Urinary bladder (tissue), 4 donors: ENCODE data around the gene BTG4. TPM values are rescaled to one million over a fixed set of nuclear protein-coding genes. Genes with fewer than 3 reads are reported as not detected.

Experiments
- DNase-seq: peaks from one replicate; pipeline ENCODE4 v3.0.0-alpha.2; 2015; ENCODE audit errors: extremely low spot score
- H3K27ac ChIP-seq: one replicate; pipeline ENCODE4 v1.5.1; 2013; ENCODE audit warnings: low read depth, mild to moderate bottlenecking, moderate library complexity
- H3K36me3 ChIP-seq: one replicate; pipeline ENCODE4 v1.6.1; 2013; ENCODE audit warnings: mild to moderate bottlenecking, moderate library complexity; ENCODE audit not compliant: insufficient read depth
- H3K4me1 ChIP-seq: one replicate; pipeline ENCODE4 v1.6.1; 2013; ENCODE audit warnings: mild to moderate bottlenecking, moderate library complexity; ENCODE audit not compliant: insufficient read depth
- H3K4me3 ChIP-seq: one replicate; pipeline ENCODE4 v1.5.1; 2013; ENCODE audit warnings: low read depth, low read length
- WGBS: extraction: QIAGEN DNeasy Blood & Tissue Kit; methylation state at CpG from one replicate; pipeline ENCODE4 v1.1.7; 2013; 5-methylcytosine and 5-hydroxymethylcytosine counted together
- polyA plus RNA-seq: library from polyadenylated mRNA; stranded (reverse); fragments of 200-250 nt; gene quantifications from one replicate; pipeline ENCODE4 v1.2.3, GENCODE V29; 2013
- total RNA-seq: library from RNA; depleted of rRNA; stranded (reverse); fragments of >200 nt; gene quantifications from one replicate; pipeline ENCODE4 v1.2.3, GENCODE V29; 2014
- donor health status: healthy with polysubstance abuse.
- donor health status: healthy.

Gene BTG4
- total and polyA plus RNA-seq, 2 donors: not detected

DNA sequence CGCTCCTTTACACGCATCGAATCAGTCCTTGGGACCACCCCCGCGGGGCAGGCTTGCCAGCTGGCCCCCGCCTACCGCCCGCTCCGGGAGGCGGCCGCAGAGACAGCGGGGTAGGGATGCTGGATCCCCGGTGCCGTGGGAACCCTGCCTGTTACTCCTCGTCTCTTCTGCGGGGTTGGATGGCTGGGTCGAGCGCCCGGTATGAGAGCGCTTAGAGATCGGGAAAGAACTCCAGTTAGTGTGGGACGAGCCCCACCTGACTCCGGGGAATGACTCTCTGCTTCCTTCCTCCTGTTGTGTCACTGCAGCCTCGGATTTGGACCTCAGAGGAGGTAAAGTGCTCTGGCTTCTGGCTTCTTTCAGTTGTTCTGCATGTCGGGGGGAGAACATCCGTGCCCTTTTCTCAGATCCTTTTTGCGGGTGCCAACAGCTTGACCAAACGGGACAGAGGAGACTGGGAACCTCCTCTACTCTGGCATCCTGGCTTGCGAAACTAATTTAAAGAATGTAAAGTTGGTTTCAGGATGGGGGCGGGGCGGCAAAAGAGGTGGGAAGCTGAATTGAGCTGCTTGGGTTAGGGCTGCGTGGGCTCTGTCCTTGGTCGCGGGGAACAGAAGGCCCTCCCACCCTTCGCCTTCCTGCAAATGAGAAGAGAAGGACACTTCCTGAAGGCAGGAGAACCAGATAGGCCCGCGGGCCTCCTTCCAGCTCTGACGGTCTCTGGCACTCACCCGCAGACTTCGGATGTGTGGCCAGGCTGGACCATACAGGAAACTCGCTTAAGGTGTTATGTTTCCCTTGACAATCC, 29.3 kb upstream of the BTG4 start:
- H3K4me1 ChIP-seq: no peaks in the 10 kb centered on the region
- no peaks in the 10 kb centered on the region for H3K36me3 ChIP-seq
- DNase-seq: no peak
- peak overlapping the region; percentile 28 for H3K27ac ChIP-seq
- 10% methylated on average over 41 of the region's 41 CpGs for WGBS
- H3K4me3 ChIP-seq: peak overlapping the region; percentile 45

DNA sequence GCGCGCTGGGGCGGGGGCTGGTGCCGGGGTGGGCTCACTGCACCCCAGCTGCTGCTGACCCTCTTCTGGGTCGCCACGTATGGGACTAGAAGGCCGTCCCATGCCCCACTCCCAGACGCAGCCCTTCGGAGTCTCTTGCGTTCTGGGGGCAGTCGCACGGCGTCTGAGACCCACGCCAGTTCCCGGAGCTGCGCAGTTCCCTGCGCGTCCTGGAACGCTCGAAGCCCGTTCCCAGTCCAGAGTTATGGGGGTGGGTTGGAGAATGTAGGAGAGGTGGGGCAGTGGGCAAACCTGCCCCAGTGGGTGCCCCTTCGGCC, 28.7 kb upstream of the BTG4 start:
- DNase-seq: no peak
- under 1% methylated on average over 22 of the region's 22 CpGs for WGBS
- Histone ChIP-seq H3K4me3 (peak overlapping the region; percentile 45), H3K36me3 (no peaks in the 10 kb centered on the region), H3K4me1 (no peaks in the 10 kb centered on the region), H3K27ac (no peak overlapping the region)

DNA sequence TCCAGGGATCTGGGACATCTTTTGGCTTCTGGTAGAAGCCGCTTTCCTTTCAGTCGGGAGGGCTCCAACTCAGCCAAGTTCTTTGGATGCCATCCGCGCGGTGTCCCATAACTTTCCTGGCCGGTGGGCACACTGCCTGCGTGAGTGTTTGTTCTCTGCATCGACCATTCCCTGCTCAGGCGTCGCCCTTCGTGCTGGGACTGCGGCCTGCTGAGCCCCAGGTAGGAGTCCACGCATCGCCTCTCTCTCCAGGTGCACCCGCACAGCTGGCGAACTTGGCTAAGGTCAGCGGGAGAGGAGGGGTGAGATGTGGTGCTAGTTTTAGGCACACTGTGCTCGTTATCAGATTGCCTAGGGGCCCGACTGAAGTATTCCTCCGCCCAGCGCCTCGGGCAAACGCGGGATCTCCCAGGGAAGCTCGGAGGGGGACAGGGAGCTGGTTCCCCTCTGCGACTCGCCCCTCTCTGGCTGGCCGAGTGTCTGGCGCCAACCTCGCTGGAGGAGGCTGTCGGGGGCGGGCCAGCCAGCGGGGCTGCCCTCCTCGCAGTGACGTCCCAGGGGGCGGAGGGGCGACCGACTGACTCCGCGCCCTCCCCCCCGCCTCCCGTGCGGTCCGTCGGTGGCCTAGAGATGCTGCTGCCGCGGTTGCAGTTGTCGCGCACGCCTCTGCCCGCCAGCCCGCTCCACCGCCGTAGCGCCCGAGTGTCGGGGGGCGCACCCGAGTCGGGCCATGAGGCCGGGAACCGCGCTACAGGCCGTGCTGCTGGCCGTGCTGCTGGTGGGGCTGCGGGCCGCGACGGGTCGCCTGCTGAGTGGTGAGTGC, 28.1 kb upstream of the BTG4 start, which contains the start of gene LAYN:
Gene LAYN, plus strand, starts transcription at position 607 of the 823 bp plus-strand sequence. Its CDS starts 124 bp downstream, at position 731.
- Histone ChIP-seq H3K36me3 (no peaks in the 10 kb centered on the region), H3K4me3 (peak within 1 kb of the TSS; percentile 45), H3K27ac (peak within 1 kb of the TSS; percentile 28), H3K4me1 (no peaks in the 10 kb centered on the region)
- 3% methylated on average over 70 of the region's 70 CpGs for WGBS
- no peak for DNase-seq

DNA sequence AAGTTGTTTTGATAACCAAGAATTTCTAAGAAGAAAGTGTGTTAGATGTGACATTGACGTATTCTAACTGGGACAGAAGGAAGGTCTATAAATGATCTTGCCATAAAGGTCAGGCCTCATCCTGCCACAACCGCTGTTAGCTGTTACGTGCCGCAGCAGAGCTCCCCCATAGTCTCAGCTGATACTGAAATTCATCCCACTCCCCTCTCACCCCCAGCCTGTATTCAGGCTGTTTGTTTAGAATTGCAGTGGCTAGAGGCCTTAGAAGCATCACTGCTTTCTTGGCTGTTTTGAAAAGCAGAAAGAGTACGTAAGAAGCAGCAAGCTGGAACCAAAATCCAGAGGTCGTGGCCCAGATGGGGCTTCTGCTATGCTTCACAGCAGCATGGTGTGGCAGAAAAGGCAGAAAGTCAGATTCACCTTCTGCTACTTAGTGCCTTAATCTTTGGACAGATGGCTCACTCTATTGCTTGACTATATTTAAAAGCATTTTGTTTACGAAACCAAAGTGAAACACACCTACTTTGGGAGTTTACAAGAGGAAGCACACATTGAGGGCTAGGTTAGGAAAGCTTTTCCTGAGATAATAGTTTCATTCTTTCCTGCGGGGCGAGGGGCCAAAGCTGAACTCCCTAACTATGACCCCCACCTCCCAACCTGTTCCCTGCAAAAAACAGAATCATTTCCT, 27.4 kb upstream of the BTG4 start:
- H3K36me3 ChIP-seq: no peaks in the 10 kb centered on the region
- no peak for DNase-seq
- H3K4me3 ChIP-seq: peak overlapping the region; percentile 45
- WGBS: 78% methylated on average over 9 of the region's 9 CpGs
- no peak overlapping the region for H3K27ac ChIP-seq
- H3K4me1 ChIP-seq: no peaks in the 10 kb centered on the region

DNA sequence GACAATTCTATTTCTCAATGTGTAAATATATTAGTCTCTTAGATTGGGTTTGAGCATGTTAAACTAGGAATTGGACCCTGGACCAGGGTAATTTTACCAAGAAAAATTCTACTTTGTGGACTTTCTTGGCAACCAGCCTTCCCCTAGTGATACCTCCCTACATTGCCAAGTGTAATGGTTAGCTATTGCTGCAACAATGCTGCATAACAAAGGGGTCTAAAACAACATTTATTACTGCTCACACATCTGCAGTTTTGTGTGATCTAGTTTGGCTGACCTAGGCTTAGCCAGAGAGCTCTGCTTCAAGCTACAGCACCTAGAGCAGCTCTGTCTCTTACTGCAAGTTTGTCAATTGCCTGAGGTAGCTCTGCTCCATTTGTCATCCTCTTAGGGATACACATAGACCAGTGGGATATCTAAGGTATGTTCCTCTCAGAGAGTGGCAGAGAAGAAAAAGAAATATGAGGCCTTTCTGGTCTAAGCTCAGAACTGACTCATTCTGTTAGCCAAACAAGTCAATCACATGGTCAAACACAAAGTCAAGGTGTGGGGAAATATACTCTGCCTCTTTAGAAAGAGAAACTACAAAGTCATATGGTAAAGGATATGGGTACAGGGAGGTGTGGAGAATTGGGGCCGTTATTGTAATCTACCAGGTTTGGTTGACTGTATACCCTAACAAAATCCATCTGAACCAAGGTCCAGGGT, 26.4 kb upstream of the BTG4 start:
- no peaks in the 10 kb centered on the region for H3K4me1 ChIP-seq
- DNase-seq: no peak
- H3K27ac ChIP-seq: no peak overlapping the region
- no peaks in the 10 kb centered on the region for H3K36me3 ChIP-seq
- H3K4me3 ChIP-seq: no peak overlapping the region
- WGBS: 92% methylated on average over 1 of the region's 1 CpG

DNA sequence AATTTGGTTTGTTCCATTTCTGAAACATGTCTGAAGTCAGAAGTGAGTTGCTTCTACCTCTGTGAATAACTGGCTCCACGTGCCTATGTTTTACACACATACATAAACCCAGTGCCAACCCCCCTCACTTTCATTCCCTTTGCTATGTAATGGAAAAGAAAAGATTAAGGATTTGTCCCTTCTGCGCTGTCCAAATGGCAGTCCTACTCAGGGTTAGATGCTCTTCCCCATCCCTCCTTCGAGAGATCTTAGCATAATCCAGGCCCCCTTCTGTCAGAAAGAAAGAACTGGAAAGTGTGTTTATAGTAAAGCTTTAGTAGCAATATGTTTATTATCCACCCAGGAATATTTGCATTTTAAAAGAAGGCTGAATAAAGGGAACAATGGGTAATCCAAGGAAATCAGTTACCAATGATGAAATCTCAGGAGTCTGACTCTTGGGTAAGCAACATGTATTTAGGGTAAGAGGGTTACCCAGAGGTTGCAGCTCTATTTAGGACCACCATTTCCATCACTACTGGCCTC, 25.2 kb upstream of the BTG4 start:
- 74% methylated on average over 3 of the region's 3 CpGs for WGBS
- DNase-seq: no peak
- Histone ChIP-seq H3K4me1 (no peaks in the 10 kb centered on the region), H3K4me3 (no peak overlapping the region), H3K36me3 (no peaks in the 10 kb centered on the region), H3K27ac (no peak overlapping the region)

DNA sequence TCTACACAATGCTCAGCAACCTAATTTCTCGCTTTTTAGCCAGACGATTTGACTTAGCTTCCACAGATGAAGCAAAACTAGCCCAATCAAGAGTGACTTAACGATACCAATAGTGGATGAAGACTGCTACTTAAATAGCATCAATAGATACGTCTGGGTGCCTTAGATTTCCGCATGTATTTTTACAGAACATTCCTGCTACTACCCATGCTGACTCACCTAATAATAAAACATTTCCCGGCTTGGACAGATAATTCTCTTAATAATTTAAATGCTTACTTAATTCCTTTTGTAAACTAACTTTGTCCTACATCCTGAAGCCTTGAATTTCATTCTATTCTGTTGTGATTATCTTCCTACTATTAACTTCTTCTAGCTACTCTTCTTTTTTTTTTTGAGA, 23.1 kb upstream of the BTG4 start:
- Histone ChIP-seq H3K4me1 (no peaks in the 10 kb centered on the region), H3K27ac (no peak overlapping the region), H3K4me3 (no peak overlapping the region), H3K36me3 (no peaks in the 10 kb centered on the region)
- no peak for DNase-seq
- WGBS: 65% methylated on average over 6 of the region's 6 CpGs

DNA sequence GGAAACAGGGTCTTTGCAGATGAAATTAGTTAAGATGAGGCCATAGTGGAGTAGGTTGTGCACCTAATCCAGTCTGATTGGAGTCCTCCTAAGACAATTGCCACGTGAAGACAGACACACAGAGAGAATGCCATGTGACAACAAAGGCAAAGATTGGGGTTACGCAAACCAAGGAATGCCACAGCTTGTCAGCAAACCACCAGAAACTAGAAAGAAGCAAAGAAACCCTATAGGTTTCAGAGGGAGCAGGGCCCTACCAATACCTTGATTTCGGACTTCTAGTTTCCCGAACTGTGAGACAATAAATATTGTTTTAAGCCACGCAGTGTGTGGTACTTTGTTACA, 20.2 kb upstream of the BTG4 start:
- Histone ChIP-seq H3K4me1 (no peaks in the 10 kb centered on the region), H3K36me3 (no peaks in the 10 kb centered on the region), H3K27ac (no peak overlapping the region), H3K4me3 (no peak overlapping the region)
- no peak for DNase-seq
- 86% methylated on average over 5 of the region's 5 CpGs for WGBS

DNA sequence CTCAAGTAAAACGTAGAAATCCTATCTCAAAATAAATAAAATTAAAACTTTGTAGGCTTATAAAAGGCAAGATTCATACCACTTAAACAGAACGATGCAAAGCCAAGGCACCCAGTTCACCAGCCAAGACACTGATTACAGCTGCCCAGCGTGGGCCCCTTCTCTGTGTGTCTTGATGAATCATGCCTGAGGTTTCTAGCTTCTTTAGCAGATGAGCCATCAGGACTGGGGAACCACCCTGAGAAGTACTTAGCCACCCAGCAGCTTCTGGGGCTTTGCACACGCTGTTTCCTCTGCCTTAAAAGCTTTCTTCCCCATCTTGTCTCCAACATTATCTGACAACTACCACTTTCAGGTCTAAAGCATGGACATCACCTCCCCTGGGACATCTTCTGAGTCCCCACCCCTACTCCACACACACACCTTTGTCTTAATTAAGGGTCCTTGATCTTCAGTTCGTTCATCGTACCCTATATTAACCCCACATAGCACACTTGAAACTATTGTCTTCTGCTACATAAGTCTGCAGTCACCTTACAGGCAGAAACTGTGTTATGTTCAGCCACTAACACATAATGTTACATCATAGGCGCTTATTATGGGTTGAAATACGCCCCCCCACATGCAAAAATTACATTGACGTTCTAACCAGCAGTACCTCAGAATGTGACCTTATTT, 19.6 kb upstream of the BTG4 start:
- DNase-seq: no peak
- Histone ChIP-seq H3K36me3 (no peaks in the 10 kb centered on the region), H3K4me3 (no peak overlapping the region), H3K4me1 (no peaks in the 10 kb centered on the region), H3K27ac (no peak overlapping the region)
- WGBS: 67% methylated on average over 9 of the region's 9 CpGs

DNA sequence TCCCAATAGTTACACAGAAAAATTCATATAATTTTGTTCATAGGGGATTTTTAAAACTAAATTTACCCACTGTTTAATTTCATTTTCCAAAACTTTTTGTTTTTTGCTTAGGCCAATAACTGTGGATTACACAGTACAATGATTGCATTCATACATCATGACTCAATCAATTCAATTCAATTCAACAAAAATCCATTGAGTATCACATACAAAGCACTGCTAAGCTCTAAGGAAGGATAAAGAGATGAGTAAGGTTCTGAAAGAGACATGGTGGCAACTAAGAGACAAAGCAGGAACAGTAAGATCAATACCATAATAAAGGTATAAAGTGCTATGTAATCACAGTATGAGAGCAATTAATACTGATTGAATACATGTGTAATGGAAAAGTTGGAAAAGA, 18.9 kb upstream of the BTG4 start:
- Histone ChIP-seq H3K4me3 (no peak overlapping the region), H3K4me1 (no peaks in the 10 kb centered on the region), H3K27ac (no peak overlapping the region), H3K36me3 (no peaks in the 10 kb centered on the region)
- DNase-seq: no peak

DNA sequence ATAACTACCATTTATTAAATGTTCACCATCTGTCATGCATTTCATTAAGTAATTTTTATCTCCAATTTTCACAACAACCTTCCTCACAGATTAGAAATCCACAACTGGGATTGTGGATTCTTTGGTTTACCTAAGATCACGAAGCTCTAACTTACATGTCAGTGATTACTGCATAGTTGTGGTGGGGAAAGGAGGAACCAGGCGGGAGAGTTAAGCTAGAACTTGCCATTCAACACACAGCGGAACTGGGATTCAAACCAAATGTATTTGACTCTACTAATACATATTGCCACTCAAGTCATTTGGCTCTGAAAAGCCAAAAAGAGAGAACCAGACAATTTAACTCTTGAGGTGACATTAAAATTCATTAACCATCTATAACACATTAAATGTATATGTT, 17.9 kb upstream of the BTG4 start:
- no peak overlapping the region for H3K4me3 ChIP-seq
- 72% methylated on average over 3 of the region's 3 CpGs for WGBS
- H3K36me3 ChIP-seq: no peaks in the 10 kb centered on the region
- no peak overlapping the region for H3K27ac ChIP-seq
- no peak for DNase-seq
- no peaks in the 10 kb centered on the region for H3K4me1 ChIP-seq

DNA sequence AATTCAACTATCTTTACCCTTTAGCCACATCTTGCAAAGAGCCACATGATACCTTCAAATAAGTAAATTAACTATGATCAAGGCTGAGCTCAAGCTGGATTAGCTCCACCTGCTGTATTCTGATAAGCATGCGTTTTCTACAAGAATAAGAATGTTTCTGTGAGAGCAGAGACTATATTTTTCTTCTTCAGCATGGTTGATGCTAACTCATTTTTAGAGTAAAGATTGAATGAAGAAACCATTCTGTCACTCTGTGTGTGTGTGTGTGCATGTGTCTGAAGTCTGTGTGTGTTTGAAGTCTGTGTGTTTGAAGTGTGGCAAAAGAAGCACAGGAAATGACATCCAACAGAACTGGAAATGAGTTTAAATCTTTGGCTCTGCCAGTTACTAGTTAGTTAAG, 16.4 kb upstream of the BTG4 start:
- Histone ChIP-seq H3K36me3 (no peaks in the 10 kb centered on the region), H3K4me1 (no peaks in the 10 kb centered on the region), H3K4me3 (no peak overlapping the region), H3K27ac (no peak overlapping the region)
- no peak for DNase-seq
- 46% methylated on average over 1 of the region's 1 CpG for WGBS

DNA sequence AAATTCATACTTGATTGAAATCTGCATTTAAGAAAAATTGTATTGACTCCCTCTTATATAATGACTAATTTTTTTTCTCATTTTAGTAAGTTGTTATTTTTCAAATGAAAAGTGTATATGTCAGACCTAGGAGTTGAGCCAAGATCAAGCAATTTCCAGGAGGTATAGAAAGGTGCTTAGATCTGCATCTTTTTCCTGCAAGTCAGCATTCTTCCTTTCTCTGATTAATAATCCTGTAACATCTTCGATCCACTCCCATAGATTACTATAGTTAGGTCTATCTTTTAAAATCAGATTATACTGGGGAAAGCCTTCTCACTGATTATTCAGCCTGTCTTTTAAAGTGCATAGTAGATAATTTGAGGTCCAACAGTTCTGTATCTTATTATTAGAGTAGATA, 15.1 kb upstream of the BTG4 start:
- Histone ChIP-seq H3K36me3 (no peaks in the 10 kb centered on the region), H3K4me1 (no peaks in the 10 kb centered on the region), H3K27ac (no peak overlapping the region), H3K4me3 (no peak overlapping the region)
- WGBS: 83% methylated on average over 1 of the region's 1 CpG
- DNase-seq: no peak
